HepG2 (cell line): ENCODE measurements around the gene WDR5B. TPM values are rescaled to one million over a fixed set of nuclear protein-coding genes. Genes with fewer than 3 reads are reported as not detected.
A peak's percentile ranks its signal among the peaks of the same experiment; 100 is the strongest.

Source experiments
- FOSL1 ChIP-seq: sonication (generic); formaldehyde crosslinking; IDR thresholded peaks from 2 replicates; pipeline ENCODE4 v1.9.0; 2021; ENCODE audit warnings: missing genetic modification reagents, borderline replicate concordance
- GABPB1 ChIP-seq: IDR thresholded peaks from 2 replicates; pipeline ENCODE4 v1.6.1; 2016; ENCODE audit warnings: mild to moderate bottlenecking, missing genetic modification reagents, moderate library complexity, missing compliant biosample characterization
- GLMP ChIP-seq: sonication (generic); formaldehyde crosslinking; IDR thresholded peaks from 2 replicates; pipeline ENCODE4 v1.9.0; 2021; ENCODE audit warnings: missing genetic modification reagents, mild to moderate bottlenecking, borderline replicate concordance
- GZF1 ChIP-seq: sonication (generic); formaldehyde crosslinking; IDR thresholded peaks from 2 replicates; pipeline ENCODE4 v1.5.1; 2020; ENCODE audit warnings: mild to moderate bottlenecking, missing genetic modification reagents
- LBX2 ChIP-seq: sonication (generic); formaldehyde crosslinking; IDR thresholded peaks from 2 replicates; pipeline ENCODE4 v1.5.0; 2020; ENCODE audit warnings: missing genetic modification reagents, mild to moderate bottlenecking, borderline replicate concordance
- PRDM10 ChIP-seq: sonication (generic); formaldehyde crosslinking; IDR thresholded peaks from 2 replicates; pipeline ENCODE4 v1.4.0; 2020; ENCODE audit warnings: low read depth, missing genetic modification reagents
- RBAK ChIP-seq: sonication (generic); formaldehyde crosslinking; IDR thresholded peaks from 2 replicates; pipeline ENCODE4 v1.5.1; 2020; ENCODE audit warnings: mild to moderate bottlenecking, missing genetic modification reagents
- REL ChIP-seq: sonication (generic); formaldehyde crosslinking; conservative IDR thresholded peaks from 2 replicates; pipeline ENCODE4 v1.8.0; 2022; ENCODE audit warnings: mild to moderate bottlenecking, missing genetic modification reagents, moderate library complexity
- SNAPC4 ChIP-seq: sonication (generic); formaldehyde crosslinking; IDR thresholded peaks from 2 replicates; pipeline ENCODE4 v1.4.0; 2020; ENCODE audit warnings: mild to moderate bottlenecking, missing genetic modification reagents
- SP4 ChIP-seq: sonication (generic); formaldehyde crosslinking; IDR thresholded peaks from 2 replicates; pipeline ENCODE4 v1.8.1; 2023; ENCODE audit warnings: mild to moderate bottlenecking, missing genetic modification reagents
- TAF1 ChIP-seq: sonication (generic); formaldehyde crosslinking; IDR thresholded peaks from 2 replicates; pipeline ENCODE4 v1.4.0; 2020; ENCODE audit warnings: missing genetic modification reagents
- ZBTB8A ChIP-seq: sonication (generic); formaldehyde crosslinking; IDR thresholded peaks from 2 replicates; pipeline ENCODE4 v1.4.0; 2020; ENCODE audit warnings: mild to moderate bottlenecking, low read depth, missing genetic modification reagents, borderline replicate concordance
- ZNF337 ChIP-seq: sonication (generic); formaldehyde crosslinking; IDR thresholded peaks from 2 replicates; pipeline ENCODE4 v1.5.1; 2020; ENCODE audit warnings: missing genetic modification reagents, low read depth, mild to moderate bottlenecking, borderline replicate concordance
- ZNF546 ChIP-seq: sonication (generic); formaldehyde crosslinking; conservative IDR thresholded peaks from 2 replicates; pipeline ENCODE4 v1.8.1; 2023; ENCODE audit warnings: mild to moderate bottlenecking, missing genetic modification reagents
- ZNF549 ChIP-seq: sonication (generic); formaldehyde crosslinking; IDR thresholded peaks from 2 replicates; pipeline ENCODE4 v1.5.0; 2020; ENCODE audit warnings: missing genetic modification reagents
- ZNF75D ChIP-seq: sonication (generic); formaldehyde crosslinking; IDR thresholded peaks from 2 replicates; pipeline ENCODE4 v1.8.1; 2023; ENCODE audit warnings: missing genetic modification reagents, mild to moderate bottlenecking, borderline replicate concordance
- ZNF775 ChIP-seq: sonication (generic); formaldehyde crosslinking; IDR thresholded peaks from 2 replicates; pipeline ENCODE4 v1.4.0; 2020; ENCODE audit warnings: missing genetic modification reagents, mild to moderate bottlenecking, moderate library complexity, borderline replicate concordance
- polyA plus RNA-seq, 8 experiments: library from polyadenylated mRNA; depleted of rRNA in 3 of 8; stranded (reverse) in 7 of 8; unstranded in 1 of 8; fragments of >200 nt; fragmentation: Illumina TruSeq in 4 of 8; extraction: Trizol in 4 of 8; gene quantifications; 2 replicates each; pipeline versions ENCODE4 v1.2.1 to v1.2.3, GENCODE V29; 2011 to 2016; ENCODE audit warnings: low read depth in 4 of 8, missing spikeins in 1 of 8, mixed read lengths in 1 of 8; ENCODE audit not compliant: insufficient read depth in 1 of 8
- total RNA-seq, 5 experiments: library from RNA; depleted of rRNA; stranded (reverse); fragments of >200 nt; fragmentation: Illumina TruSeq; extraction: Trizol; gene quantifications; 2 replicates each; pipeline ENCODE4 v1.2.3, GENCODE V29; 2016; ENCODE audit warnings: low read depth in 1 of 5

Gene WDR5B
- total and polyA plus RNA-seq, 2 of the 13 experiments (the other 11 are each of a cell fraction or from before 2014, with no cell fraction given) = 2.5 to 3.6 TPM

GRCh38 chr3:122383771-122384697, 31.8 kb downstream of the WDR5B start, which contains the start of gene FAM162A (continued):
- peak; percentile 45; the same call in 1 of the 2 replicates for TF ChIP-seq SNAPC4 (CRISPR knock-in tag)
- TF ChIP-seq RBAK (CRISPR knock-in tag) = no peak
- TF ChIP-seq ZNF337 (CRISPR knock-in tag) = peak; percentile 89; the same call in 1 of the 2 replicates
- 0 out of 2 replicates have a peak, but pooled peaks have one; percentile 60 for TF ChIP-seq GZF1 (CRISPR knock-in tag)
- TF ChIP-seq LBX2 (CRISPR knock-in tag) = no peak
- TF ChIP-seq GABPB1 (CRISPR knock-in tag) = peak; percentile 86
- TF ChIP-seq ZNF549 (CRISPR knock-in tag) = no peak
- TF ChIP-seq ZNF75D = no peak
- TF ChIP-seq GLMP (CRISPR knock-in tag) = no peak
- TF ChIP-seq SP4 = peak; percentile 93
- TF ChIP-seq REL = 0 out of 2 replicates have a peak, but pooled peaks have one; percentile 71
- 0 out of 2 replicates have a peak, but pooled peaks have one; percentile 34 for TF ChIP-seq FOSL1 (CRISPR knock-in tag)
- peak; percentile 79; the same call in 1 of the 2 replicates for TF ChIP-seq PRDM10
- peak; percentile 86 for TF ChIP-seq TAF1
- peak; percentile 60; the same call in 1 of the 2 replicates for TF ChIP-seq ZBTB8A (CRISPR knock-in tag)
- peak; percentile 67; the same call in 1 of the 2 replicates for TF ChIP-seq ZNF546 (CRISPR knock-in tag)
- TF ChIP-seq ZNF775 = no peak
